HepG2 (cell line): Measurements from ENCODE around the gene ADM. TPM values are rescaled to one million over a fixed set of nuclear protein-coding genes. Genes with fewer than 3 reads are reported as not detected.
A peak's percentile ranks its signal among the peaks of the same experiment; 100 is the strongest.

Experiments
- ADNP ChIP-seq: sonication (generic); formaldehyde crosslinking; IDR thresholded peaks from 2 replicates; pipeline ENCODE4 v1.4.0; 2020; ENCODE audit warnings: missing genetic modification reagents
- ETV6 ChIP-seq: sonication (generic); formaldehyde crosslinking; conservative IDR thresholded peaks from 2 replicates; pipeline ENCODE4 v1.4.0; 2020; ENCODE audit warnings: missing genetic modification reagents
- HOMEZ ChIP-seq: IDR thresholded peaks from 2 replicates; pipeline ENCODE4 v1.6.1; 2016; ENCODE audit warnings: low read depth
- KLF12 ChIP-seq: sonication (generic); formaldehyde crosslinking; IDR thresholded peaks from 2 replicates; pipeline ENCODE4 v1.4.0; 2020; ENCODE audit warnings: missing genetic modification reagents, borderline replicate concordance
- MAF1 ChIP-seq: sonication (generic); formaldehyde crosslinking; IDR thresholded peaks from 2 replicates; pipeline ENCODE4 v1.5.0; 2020; ENCODE audit warnings: missing genetic modification reagents, borderline replicate concordance
- MAFG ChIP-seq: sonication (generic); formaldehyde crosslinking; IDR thresholded peaks from 2 replicates; pipeline ENCODE4 v1.5.1; 2020; ENCODE audit warnings: mild to moderate bottlenecking, missing genetic modification reagents
- MBNL3 ChIP-seq: fragments of 250-450 bp; sonication (Bioruptor Pico); conservative IDR thresholded peaks from 2 replicates; pipeline ENCODE4 v1.8.0; 2022; ENCODE audit warnings: mild to moderate bottlenecking, inconsistent platforms
- MED8 ChIP-seq: sonication (generic); formaldehyde crosslinking; IDR thresholded peaks from 2 replicates; pipeline ENCODE4 v1.8.1; 2023; ENCODE audit warnings: mild to moderate bottlenecking, missing genetic modification reagents; ENCODE audit not compliant: insufficient replicate concordance
- REPIN1 ChIP-seq: sonication (generic); formaldehyde crosslinking; IDR thresholded peaks from 2 replicates; pipeline ENCODE4 v1.8.0; 2022; ENCODE audit warnings: missing genetic modification reagents, low read depth, mild to moderate bottlenecking, borderline replicate concordance
- RNF219 ChIP-seq: sonication (generic); formaldehyde crosslinking; IDR thresholded peaks from 2 replicates; pipeline ENCODE4 v1.5.0; 2020; ENCODE audit warnings: mild to moderate bottlenecking, missing genetic modification reagents
- SIN3A ChIP-seq: IDR thresholded peaks from 2 replicates; pipeline ENCODE4 v1.6.1; 2011; ENCODE audit warnings: low read depth, mild to moderate bottlenecking, control low read depth, low read length, borderline replicate concordance
- SUZ12 ChIP-seq: fragments of 150-350 bp; IDR thresholded peaks from 2 replicates; pipeline ENCODE4 v1.6.1; 2014; ENCODE audit warnings: low read depth, low read length
- TCF12 ChIP-seq, 2 experiments: fragments of 450-650 bp in 1 of 2; sonication (generic) in 1 of 2; formaldehyde crosslinking in 1 of 2; IDR thresholded peaks; 2 replicates each; pipeline versions ENCODE4 v1.6.1 to v1.8.0; 2017 to 2022; ENCODE audit warnings: antibody characterized with exemption in 1 of 2, mild to moderate bottlenecking in 1 of 2, missing genetic modification reagents in 1 of 2, moderate library complexity in 1 of 2
- XRCC5 ChIP-seq: fragments of 200-400 bp; formaldehyde crosslinking; optimal IDR thresholded peaks from 2 replicates; pipeline ENCODE3; 2017; ENCODE audit warnings: mild to moderate bottlenecking, low read length
- YEATS4 ChIP-seq: sonication (generic); formaldehyde crosslinking; IDR thresholded peaks from 2 replicates; pipeline ENCODE4 v1.4.0; 2020; ENCODE audit warnings: missing genetic modification reagents, borderline replicate concordance
- ZBTB4 ChIP-seq: sonication (generic); formaldehyde crosslinking; IDR thresholded peaks from 2 replicates; pipeline ENCODE4 v1.4.0; 2020; ENCODE audit warnings: missing genetic modification reagents, mild to moderate bottlenecking, borderline replicate concordance
- ZKSCAN5 ChIP-seq: sonication (generic); formaldehyde crosslinking; IDR thresholded peaks from 2 replicates; pipeline ENCODE4 v1.5.1; 2020; ENCODE audit warnings: mild to moderate bottlenecking, missing genetic modification reagents
- ZNF264 ChIP-seq: sonication (generic); formaldehyde crosslinking; IDR thresholded peaks from 2 replicates; pipeline ENCODE4 v1.4.0; 2020; ENCODE audit warnings: missing genetic modification reagents
- ZNF549 ChIP-seq: sonication (generic); formaldehyde crosslinking; IDR thresholded peaks from 2 replicates; pipeline ENCODE4 v1.5.0; 2020; ENCODE audit warnings: missing genetic modification reagents
- ZNF740 ChIP-seq: sonication (generic); formaldehyde crosslinking; IDR thresholded peaks from 2 replicates; pipeline ENCODE4 v1.4.0; 2020; ENCODE audit warnings: missing genetic modification reagents
- ZNF790 ChIP-seq: sonication (generic); formaldehyde crosslinking; IDR thresholded peaks from 2 replicates; pipeline ENCODE4 v1.8.0; 2022; ENCODE audit warnings: missing genetic modification reagents, mild to moderate bottlenecking, borderline replicate concordance
- ZNF850 ChIP-seq: sonication (generic); formaldehyde crosslinking; conservative IDR thresholded peaks from 2 replicates; pipeline ENCODE4 v1.9.0; 2021; ENCODE audit warnings: mild to moderate bottlenecking, missing genetic modification reagents
- polyA plus RNA-seq, 8 experiments: library from polyadenylated mRNA; depleted of rRNA in 3 of 8; stranded (reverse) in 7 of 8; unstranded in 1 of 8; fragments of >200 nt; fragmentation: Illumina TruSeq in 4 of 8; extraction: Trizol in 4 of 8; gene quantifications; 2 replicates each; pipeline versions ENCODE4 v1.2.1 to v1.2.3, GENCODE V29; 2011 to 2016; ENCODE audit warnings: low read depth in 4 of 8, missing spikeins in 1 of 8, mixed read lengths in 1 of 8; ENCODE audit not compliant: insufficient read depth in 1 of 8
- total RNA-seq, 5 experiments: library from RNA; depleted of rRNA; stranded (reverse); fragments of >200 nt; fragmentation: Illumina TruSeq; extraction: Trizol; gene quantifications; 2 replicates each; pipeline ENCODE4 v1.2.3, GENCODE V29; 2016; ENCODE audit warnings: low read depth in 1 of 5

The ADM gene
- total and polyA plus RNA-seq, 2 of the 13 experiments (the other 11 are each of a cell fraction or from before 2014, with no cell fraction given): 10.7 to 26.1 TPM

GRCh38 chr11:10326012-10326964, 21.4 kb downstream of the ADM start (continued):
- peak; percentile 75; the same call in 1 of the 2 replicates for TF ChIP-seq ZBTB4 (CRISPR knock-in tag)
- no peak for TF ChIP-seq MAF1 (CRISPR knock-in tag)
- TF ChIP-seq MBNL3: no peak
- TF ChIP-seq SUZ12: no peak
- TF ChIP-seq ZKSCAN5 (CRISPR knock-in tag): no peak
- peak; percentile 94 for TF ChIP-seq ZNF264 (CRISPR knock-in tag)
- peak; percentile 73 for TF ChIP-seq MED8 (CRISPR knock-in tag)
- TF ChIP-seq ZNF549 (CRISPR knock-in tag): no peak; the same call in 1 of the 2 replicates
- peak; percentile 61; the same call in 1 of the 2 replicates for TF ChIP-seq REPIN1 (CRISPR knock-in tag)
- no peak for TF ChIP-seq RNF219
- TF ChIP-seq ZNF740: no peak; the same call in 1 of the 2 replicates
- no peak for TF ChIP-seq SIN3A
- peak; percentile 96 for TF ChIP-seq HOMEZ (CRISPR knock-in tag)
- no peak for TF ChIP-seq TCF12 (IDR thresholded peaks at IDR 0.05)
- TF ChIP-seq TCF12 (CRISPR knock-in tag; IDR thresholded peaks at IDR 0.05): 0 out of 2 replicates have a peak, but pooled peaks have one; percentile 82
- no peak for TF ChIP-seq ADNP (CRISPR knock-in tag)
- TF ChIP-seq ETV6: no peak
- TF ChIP-seq XRCC5: peak; percentile 63
- peak; percentile 86 for TF ChIP-seq KLF12 (CRISPR knock-in tag)
- TF ChIP-seq ZNF790: no peak
- no peak for TF ChIP-seq ZNF850 (CRISPR knock-in tag)
- TF ChIP-seq YEATS4: peak; percentile 81
- TF ChIP-seq MAFG (CRISPR knock-in tag): no peak
